ENCODE measurements around the gene SOX10.
"Not testable (repeated sequence)": the region's sequence is repeated elsewhere in the genome, so short reads cannot be mapped to it uniquely, and the experiment has no call there.

Gene SOX10

GRCh38 chr22:37959231-37959825 is 25.0 kb downstream of the SOX10 start:
- no peak for DNase-seq

- no peak for DNase-seq
These were observed 27.1 kb downstream of the SOX10 start for GRCh38 chr22:37957232-37957631.

GRCh38 chr22:37955825-37956397 is 28.4 kb downstream of the SOX10 start:
- not testable (repeated sequence) for DNase-seq

DNA sequence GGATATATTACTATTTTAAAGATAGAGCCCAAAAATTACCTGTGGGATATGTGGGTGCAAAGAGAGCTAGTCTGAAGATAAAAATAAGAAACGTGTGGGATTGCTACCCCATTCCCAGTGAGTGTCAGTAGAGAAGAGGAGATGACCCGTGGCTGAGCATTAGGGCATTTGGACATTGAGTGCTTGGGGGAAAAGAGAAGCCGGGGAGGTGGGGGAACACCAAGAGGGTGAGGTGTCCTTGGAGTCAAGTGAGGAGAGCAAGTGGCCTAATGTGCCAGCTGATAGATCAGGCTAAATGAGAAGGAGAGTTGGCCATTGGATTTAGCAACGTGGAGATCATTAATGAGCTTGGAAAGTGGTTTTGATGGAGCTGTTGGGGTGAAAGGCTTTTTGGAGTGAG is 29.7 kb downstream of the SOX10 start:
- DNase-seq = no peak

- peak; percentile 93 for DNase-seq
These were observed 30.7 kb downstream of the SOX10 start, which contains the start of the genes C22orf23 and POLR2F for GRCh38 chr22:37953437-37954179. Gene C22orf23, minus strand, starts transcription at chr22:37953601. Its CDS starts 452 bp downstream, at chr22:37953149. Gene POLR2F, plus strand, starts transcription at chr22:37953699. Its CDS starts 89 bp downstream, at chr22:37953788.

GRCh38 chr22:37953062-37953436 is 31.3 kb downstream of the SOX10 start:
- no peak for DNase-seq

- not testable (repeated sequence) for DNase-seq
These were observed 31.7 kb downstream of the SOX10 start for GRCh38 chr22:37952629-37953028.

- DNase-seq = no peak
These were observed 33.0 kb downstream of the SOX10 start for GRCh38 chr22:37951305-37951704.

GRCh38 chr22:37947142-37947795 is 37.1 kb downstream of the SOX10 start:
- DNase-seq = not testable (repeated sequence)

DNA sequence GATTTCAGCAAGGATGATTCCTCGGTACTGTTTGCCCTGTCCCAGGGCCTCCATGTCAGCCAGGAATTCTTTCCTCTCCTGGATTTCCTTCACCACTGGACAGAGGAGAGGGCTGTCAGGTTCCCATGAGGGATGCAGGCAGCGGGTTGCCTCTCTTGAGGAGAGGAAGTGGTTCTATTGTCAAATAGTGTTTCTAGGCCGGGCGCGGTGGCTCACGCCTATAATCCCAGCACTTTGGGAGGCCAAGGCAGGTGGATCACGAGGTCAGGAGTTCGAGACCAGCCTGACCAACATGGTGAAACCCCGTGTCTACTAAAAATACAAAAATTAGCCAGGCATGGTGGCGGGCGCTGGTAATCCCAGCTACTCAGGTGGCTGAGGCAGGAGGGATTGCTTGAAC is 39.9 kb downstream of the SOX10 start:
- not testable (repeated sequence) for DNase-seq

GRCh38 chr22:37943825-37944198 is 40.5 kb downstream of the SOX10 start:
- no peak for DNase-seq

- DNase-seq = no peak
These were observed 41.1 kb downstream of the SOX10 start for GRCh38 chr22:37943136-37943824.

- DNase-seq = no peak
These were observed 42.2 kb downstream of the SOX10 start for GRCh38 chr22:37942133-37942532.

GRCh38 chr22:37940698-37941376 is 43.5 kb downstream of the SOX10 start:
- DNase-seq = no peak

- peak; percentile 33 for DNase-seq
These were observed 50.5 kb downstream of the SOX10 start for GRCh38 chr22:37933711-37934376.

DNA sequence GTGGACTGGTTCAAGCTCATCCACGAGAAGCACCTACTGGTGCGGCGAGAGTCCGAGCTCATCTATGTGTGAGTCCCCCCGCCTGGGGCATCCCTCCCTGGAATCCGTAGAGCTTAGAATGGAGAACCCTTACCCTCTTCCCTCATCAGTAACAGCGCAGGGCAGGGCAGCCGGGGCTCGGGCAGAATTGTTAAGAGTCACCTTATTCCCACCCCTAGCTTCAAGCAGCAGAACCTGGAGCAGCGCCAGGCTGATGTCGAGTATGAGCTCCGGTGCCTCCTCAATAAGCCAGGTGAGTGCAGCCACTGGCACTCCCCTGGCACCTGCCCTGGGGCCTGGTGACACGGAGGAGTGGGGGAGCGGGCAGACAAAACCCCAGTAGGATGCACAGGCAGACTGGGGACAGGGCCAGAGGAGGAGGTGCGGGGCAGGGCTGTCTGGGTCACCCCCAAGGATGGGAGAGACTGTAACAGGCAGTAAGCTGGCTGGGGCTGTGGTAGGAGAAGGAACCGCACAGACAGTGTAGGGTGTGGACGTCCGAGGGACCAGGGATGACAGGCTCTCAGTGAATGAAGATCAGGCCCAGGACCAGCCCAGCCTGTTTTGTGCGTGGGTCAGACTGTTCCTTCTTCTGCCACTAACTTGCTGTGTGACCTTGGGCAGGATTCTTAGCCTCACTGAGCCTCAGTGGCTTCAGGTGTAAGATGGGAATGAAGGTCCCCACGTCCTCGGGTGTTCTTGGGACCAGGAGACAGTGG is 51.4 kb downstream of the SOX10 start:
- DNase-seq = peak; percentile 56

DNA sequence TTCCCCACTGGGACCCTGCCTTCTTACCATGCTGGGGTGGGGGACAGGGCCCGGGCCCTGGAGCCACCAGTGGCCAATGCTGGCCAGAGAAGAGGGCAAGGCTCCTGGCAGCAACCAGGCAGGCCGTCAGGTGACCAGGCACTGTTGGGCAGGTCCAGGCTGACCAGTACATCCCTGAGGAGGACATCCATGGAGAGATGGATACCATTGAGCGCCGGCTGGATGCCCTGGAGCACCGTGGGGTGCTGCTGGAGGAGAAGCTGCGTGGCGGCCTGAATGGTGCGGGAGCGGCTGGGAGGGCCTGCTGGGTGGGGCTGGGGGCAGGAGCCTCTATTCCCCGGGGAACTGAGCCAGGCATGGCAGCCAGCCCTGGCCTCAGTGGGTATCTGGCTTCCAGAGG is 52.0 kb downstream of the SOX10 start:
- no peak for DNase-seq

DNA sequence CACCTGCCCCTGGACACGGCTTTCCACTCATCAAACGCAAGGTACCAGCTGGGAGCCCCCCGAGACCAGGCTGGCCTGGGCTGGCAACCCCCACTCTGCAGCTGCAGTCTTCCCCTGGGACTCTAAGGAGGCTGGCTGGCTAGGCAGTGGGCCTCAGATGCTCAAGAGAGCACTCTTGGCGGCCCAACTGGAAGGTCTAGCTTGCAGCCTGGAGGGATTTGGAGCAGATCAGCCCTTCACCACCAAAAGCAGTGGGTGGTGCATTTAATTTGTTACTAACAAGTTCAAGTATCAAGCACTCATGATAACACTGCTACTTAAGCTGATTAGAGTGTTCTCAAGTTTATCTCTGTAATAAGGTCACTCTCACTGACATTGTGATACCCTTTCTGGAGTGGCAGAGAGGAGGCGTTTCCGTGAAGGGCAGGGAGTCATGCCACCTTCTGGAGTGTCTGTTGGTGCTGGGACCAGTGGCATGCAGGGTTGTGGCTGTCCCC is 52.4 kb downstream of the SOX10 start:
- no peak for DNase-seq

GRCh38 chr22:37930952-37931440 is 53.4 kb downstream of the SOX10 start:
- DNase-seq = no peak

- DNase-seq = no peak
These were observed 53.9 kb downstream of the SOX10 start for GRCh38 chr22:37930270-37930951.

All from NCI-H345 (cell line).